Measurements from ENCODE around the gene DDAH1.
"Not testable (repeated sequence)": the region's sequence is repeated elsewhere in the genome, so short reads cannot be mapped to it uniquely, and the experiment has no call there.

The DDAH1 gene

DNA sequence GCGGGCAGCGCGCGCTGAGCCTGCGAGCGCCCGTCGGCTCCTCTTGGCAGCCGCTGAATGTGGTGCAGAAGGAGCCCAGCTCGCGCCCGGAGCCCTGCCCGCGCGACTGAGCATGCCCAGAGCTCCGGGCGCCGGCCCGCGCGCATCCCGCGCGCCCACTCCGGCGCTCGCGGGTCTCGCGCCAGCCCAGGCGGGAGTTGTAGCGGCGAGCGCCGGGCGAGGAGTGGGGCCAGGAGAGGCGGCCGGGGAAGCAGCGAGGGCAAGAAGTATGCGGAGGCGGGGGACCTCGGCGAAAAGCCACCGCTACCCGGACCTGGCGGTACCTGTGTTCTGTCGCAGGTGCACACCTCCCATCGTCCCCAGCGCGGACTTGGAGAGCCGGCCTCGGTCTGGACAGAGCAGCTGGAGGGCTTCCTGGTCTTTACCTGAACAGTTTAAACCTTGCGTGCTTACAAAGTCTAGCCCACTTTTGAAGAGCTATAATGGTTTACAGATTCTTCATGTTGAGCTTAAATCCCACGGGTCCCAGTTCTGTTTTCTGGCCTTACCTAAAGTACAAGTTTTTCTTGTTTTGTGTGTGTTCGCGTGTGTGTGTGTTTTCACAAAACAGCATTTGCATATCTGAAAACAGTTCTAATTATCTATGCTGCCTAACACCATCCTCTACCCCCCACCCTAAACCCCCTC is at the start of gene DDAH1:
TSS of gene DDAH1 (minus strand) at position 61 of the 687 bp plus-strand sequence. CDS start 114 bp downstream, outside the sequence.
- DNase-seq, result peak; percentile 23 to 24

DNA sequence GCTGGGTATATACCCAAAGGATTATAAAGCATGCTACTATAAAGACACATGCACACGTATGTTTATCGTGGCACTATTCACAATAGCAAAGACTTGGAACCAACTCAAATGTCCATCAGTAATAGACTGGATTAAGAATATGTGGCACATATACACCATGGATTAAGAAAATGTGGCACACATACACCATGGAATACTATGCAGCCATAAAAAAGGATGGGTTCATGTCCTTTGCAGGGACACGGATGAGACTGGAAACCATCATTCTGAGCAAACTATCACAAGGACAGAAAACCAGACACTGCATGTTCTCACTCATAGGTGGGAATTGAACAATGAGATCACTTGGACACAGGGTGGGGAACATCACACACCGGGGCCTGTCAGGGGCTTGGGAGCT is 49.0 kb upstream of the DDAH1 start:
- DNase-seq, result not testable (repeated sequence)

DNA sequence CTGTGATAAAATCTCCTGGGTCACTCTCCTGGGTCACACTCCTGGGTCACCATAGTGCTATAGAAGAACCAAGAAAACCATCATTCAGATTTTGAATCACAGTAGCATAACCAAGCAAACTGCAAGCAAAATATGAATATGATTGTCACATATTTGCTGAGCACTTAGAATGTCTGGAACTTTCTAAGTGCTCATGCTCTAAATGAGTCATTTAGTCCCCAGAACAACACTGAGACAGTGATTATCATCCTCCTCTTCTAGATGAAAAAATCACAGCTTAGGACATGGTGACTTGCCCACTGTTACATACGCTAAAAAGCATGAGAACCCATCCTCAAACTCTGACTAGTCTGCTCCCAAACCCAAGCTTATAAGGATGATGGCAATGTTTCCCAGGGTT is 39.5 kb upstream of the DDAH1 start:
- no peak for DNase-seq

DNA sequence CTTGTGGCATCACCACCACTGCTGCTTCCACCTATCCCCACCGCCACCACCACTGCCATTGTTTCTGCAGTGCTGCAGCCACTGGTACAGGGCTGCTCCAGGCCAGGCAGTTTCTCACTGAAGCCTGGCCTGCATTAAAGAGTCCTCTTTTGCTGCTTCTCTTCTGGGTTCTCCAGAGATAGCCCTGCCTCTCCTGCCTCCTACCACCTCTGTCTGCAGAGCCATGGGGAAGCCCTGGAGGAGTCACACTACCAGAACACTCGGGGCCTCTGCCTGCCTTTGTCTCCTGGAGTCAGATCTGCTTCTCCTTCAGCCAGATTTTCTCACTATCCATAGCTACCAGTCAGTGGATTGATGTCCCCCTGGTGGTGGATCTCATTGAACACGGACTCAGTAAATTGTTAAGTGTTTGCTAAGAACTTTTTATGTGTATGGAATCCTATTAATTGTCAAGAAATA is 37.7 kb upstream of the DDAH1 start:
- peak; percentile 5 to 18 for DNase-seq

DNA sequence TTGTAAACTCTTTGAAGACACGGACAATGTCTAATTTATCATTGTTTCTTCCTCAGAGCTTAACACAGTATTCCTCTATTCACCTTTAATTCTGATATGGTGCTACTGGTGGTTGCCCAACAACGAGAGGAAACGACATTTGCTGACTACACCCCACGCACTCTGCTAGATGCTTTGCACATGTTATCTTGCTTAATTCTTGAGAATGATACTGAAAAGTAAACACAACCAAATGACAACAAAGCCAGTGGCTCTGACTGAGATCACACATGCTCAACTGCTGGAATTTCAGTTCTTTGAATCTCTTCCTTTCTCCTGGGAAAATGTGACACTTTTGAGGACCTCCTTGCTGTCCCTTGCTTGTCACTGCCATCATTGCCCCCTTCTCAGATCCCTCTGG is 37.2 kb upstream of the DDAH1 start:
- DNase-seq, result no peak

DNA sequence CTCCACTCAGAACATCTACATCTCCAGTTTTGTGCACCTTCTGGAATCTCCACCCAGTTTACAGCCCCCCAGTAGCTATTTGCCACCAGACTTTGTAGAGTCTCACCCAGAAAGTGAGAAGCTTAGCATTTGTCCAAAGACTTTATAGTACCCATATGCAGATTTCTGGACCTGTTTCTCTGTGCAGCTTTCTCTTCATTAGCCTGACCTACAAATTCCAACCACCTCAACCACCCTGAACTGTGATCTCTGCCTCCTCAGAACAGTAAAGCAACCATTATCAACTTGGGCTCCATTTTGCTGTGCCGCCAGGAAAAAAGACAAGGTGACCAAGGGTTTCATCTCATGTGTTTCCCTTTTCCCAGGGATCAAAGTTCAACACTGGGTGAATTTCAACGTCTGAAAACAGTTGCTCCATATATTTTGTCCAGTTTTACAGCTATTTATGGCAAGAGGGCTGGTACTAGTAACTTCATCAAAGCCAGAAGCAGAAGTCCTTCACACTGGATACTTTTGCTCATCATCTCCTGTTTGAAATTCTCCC is 36.5 kb upstream of the DDAH1 start:
- DNase-seq, result no peak

DNA sequence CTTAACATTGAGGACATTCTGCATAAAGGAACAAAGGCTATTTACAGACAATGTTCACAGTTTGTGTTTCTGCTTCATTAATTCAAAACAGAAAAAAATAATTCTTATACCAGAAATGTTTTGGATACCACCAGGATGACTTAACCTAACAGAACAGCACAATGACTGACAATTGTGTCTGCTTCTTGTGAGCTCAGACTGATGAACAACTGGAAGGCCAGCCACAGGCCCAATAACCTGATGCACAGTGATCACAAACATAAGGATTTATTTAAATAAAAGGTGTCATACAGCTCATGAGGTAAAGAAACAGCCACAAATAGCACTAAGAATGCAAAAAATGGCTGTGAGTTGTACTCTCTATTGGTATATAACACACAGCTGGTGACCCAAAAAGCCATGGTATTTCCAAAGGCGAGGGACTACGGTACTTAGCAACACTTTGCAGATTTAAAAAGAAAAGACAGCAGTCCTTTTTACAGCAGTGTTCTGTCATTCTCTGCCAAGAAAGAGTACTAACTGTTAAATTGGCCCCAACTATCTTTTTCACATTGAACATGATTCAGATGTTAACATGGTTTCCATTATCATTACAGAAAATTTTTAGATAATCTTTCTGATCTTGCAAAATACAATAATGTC is 32.1 kb upstream of the DDAH1 start:
- DNase-seq, result no peak

DNA sequence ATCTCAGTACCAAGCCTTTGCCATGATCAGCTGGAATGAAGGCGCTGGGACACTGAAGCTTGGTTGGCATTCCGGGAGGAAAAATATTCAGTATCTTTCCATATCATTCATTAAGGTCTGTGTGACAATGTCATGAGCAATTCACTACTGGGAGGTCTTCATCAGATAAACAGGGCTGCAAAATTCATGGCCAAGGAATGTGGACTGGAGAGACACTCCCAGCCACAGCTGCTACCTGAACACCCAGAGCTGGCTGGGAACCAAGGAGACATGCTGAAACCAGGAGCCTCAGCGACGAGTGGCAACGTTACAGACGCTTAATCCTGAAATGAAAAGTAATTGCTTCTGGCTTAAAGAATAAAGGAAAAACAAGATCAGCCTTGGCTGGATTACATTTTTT is 30.6 kb upstream of the DDAH1 start:
- no peak for DNase-seq

DNA sequence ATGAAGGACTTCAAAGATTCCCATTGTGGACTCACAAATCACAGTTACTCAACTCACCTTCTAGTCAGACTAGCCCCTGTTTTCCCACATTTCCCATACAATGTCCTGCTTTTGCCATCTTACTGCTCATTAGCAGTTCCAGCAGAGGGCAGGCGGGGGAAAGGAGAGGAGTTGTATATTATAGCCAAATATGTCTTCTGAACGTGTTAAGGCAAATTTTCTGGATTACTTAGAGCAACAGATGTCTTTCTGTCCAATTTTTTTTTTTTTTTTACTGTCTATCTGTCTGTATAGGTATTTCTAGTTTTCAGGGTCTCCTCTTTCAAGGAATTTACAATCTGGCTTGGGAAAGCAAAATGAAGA is 29.9 kb upstream of the DDAH1 start:
- no peak for DNase-seq

DNA sequence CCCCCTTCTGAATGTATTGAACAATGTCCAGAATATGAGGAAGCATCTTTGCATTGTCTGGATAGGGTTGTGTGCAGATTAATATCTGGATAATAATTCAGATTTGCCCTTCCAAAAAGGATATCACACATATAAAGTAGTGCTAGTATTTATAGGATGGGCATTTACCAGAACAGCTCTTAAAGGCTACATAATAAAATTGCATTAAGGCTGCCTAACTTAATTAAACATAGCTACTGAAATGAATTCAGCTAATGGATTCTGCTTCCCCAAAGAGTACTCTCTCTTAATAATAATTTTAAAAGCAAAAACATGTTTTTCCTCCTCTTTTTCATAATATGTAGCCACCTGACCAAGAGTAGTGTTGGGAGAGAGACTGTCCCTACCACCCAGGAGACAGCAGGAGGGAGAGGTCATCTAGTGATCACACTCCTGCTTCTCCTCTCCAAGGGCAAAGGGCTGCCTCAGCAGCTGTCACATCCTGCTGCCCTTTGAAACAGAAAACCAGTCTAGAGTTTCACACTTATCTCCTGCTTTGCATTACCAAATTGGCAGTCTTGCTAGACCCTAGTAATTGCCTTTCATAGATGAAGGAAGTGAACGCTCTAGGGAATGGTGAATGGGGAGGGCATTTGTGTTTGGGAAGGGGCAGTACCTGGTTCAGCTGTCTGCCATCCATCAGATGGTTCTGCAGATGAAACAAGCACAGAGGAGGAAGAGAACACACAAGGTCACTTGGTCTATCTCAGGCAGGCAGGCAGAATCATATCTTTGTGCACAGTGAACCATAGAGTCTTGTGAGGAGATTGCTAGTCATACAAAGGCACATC is 29.3 kb upstream of the DDAH1 start:
- DNase-seq, result no peak

DNA sequence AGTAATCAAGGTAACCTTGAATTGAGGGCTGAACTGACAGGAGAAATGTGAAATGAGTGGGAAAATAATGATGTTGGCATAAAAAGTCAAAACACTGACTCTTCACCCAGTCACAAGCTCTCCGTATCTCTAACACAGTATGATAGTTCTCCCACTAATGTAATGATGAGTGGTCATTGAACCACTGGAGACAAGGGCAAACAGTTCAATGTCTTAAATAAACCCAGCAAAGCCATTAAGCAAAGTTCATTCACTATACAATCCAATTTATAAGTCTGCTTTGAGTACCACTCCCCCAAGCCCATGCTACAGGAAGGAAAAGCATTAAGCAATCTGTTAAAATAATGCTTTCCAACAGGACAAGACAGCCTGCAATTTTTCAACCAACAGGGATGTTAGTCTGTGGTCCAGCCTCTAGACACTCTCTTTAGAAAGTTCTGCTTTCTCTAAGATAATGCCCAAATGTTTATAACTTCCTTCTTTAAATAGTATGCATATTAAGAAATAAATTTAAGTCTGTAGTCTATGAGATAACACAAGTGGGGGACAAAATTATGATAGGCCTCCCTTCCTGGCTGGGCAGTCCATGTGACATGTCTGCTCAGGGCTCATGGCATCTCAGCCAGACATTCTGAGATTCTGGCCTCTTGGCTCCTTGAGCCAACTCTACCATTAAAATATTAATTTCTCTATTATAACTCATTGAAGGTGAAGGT is 25.5 kb upstream of the DDAH1 start:
- DNase-seq, result peak; percentile 20 to 36

DNA sequence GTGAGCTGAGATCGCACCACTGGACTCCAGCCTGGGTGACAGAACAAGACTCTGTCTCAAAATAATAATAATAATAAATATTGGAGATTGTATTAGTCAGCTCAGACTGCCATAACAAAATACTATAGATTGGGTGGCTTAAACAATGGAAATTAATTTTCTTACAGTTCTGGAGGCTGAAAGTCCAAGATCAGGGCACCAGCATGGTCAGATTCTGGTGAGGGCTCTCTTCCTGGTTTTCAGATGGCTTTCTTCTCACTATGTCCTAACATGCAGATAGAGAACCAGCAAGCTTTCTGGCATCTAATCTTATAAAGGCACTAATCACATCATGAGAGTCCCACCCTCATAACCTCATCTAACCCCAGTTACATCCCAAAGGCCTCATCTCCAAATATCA is 23.2 kb upstream of the DDAH1 start:
- DNase-seq, result no peak

DNA sequence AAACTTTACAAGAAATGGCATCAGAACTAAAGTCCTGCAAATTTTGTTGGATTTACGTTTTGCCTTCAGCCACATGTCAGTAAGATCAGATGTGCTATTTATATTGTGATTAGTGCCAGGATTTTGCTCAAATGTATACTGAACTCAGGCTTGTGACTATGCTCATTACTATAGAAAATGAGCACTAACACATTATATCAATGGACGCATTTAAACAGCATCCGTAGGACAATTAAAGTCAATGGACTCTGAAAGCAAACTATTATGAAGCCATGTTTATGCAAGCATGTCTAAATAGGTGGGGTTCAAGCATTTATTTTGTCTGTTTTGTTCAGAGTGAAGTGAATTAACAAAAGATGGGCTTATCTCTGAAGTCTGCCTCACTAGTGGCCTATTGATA is 20.6 kb upstream of the DDAH1 start:
- no peak for DNase-seq

DNA sequence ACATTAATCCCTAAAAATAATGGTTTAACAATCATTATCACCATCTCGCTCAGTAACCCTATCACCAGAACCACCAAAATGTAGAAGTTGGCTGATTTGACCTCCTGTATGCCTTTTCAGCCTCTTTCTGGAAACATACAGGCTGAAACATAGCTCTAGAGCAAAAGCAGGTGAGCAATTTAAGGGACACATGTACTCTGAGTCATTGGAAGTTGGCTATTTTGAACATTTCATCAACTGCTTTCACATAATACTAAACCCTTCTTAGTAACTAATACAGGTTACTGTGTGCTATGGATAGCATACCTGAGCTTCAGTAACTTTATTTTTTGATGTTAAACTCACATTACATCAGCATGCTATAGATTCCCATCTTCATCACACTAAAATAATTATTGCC is 19.8 kb upstream of the DDAH1 start:
- no peak for DNase-seq

DNA sequence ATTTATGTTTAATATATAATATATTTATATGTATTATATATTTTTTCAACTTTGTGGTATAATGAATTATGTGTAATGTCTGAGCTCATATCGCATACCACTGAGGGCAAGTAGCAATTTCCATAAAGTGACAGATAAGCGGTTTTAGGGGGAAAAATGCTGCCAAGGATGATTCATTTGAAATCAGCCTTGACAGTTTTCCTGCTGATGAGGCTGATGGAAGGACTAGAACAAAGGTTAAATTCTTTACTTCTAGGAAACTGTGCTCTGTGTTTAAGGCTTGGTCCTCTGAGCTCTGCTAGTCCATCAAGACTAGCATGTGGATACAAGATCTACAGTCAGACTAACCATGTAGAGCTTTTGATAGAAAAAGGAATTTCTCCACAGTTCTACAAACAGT is 19.3 kb upstream of the DDAH1 start:
- DNase-seq, result no peak

DNA sequence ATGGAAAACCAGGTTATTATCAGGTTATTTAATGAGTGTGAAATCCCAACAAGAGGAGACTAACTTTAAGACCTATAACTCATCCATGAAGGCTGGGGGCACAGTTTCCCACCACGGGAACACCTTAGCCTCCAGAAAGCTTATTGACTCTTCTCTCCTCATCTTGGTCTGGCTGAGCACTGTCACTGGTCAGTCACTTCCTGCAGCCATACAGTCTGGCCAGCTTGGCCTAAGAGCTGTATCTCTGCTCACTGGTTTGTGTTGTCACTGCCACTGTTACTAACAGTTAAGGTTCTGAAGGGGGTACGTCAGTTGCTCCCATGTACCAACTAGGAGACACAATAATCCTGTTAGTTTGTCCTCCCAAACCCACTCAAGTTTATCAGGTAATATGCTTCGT is 16.7 kb upstream of the DDAH1 start:
- DNase-seq, result no peak

DNA sequence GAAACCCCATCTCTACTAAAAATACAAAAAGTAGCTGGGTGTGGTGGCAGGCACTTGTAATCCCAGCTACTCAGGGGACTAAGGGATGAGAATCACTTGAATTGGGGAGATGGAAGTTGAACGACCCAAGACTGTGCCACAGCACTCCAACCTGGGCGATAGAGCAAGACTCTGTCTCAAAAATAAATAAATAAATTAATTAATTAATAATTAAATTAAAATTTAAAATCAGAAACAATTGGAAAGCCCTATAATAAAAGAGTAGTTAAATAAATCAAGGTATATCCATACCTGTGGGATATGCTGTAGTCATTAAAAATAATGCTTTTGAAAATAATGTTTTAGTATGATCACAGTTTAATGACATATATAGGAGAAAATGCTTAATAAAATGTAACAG is 15.6 kb upstream of the DDAH1 start:
- no peak for DNase-seq

DNA sequence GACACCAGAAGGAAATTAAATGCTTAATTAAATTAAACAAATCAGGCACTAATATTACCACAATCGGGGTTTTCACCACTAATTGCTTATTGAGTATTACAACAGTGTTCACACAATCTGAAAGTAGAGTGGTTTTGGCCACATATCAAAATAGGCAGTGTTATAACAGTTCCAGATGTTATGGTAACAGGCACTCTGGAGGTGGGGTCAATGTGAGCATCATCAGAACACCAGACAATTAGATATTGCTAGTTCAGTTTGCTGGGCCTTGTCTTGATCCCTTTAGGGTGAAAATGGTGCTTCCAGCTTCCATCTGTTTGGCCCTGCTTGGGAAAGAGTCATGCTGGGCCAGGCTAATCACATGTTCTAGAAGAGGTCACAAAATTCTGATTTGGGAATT is 14.5 kb upstream of the DDAH1 start:
- DNase-seq, result no peak

DNA sequence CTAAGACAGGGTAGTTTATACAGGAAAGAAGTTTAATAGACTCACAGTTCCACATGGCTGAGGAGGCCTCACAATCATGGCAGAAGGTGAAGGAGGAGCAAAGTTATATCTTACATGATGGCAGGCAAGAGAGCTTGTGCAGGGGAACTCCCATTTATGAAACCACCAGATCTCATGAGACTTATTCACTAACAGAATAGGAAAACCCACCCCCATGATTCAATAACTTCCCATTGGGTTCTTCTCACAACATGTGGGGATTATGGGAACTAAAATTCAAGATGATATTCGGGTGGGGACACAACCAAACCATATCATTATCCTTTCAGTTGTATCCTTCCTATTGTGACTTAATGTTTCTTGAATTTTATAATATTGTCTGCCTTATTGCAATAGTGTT is 13.4 kb upstream of the DDAH1 start:
- DNase-seq, result no peak

DNA sequence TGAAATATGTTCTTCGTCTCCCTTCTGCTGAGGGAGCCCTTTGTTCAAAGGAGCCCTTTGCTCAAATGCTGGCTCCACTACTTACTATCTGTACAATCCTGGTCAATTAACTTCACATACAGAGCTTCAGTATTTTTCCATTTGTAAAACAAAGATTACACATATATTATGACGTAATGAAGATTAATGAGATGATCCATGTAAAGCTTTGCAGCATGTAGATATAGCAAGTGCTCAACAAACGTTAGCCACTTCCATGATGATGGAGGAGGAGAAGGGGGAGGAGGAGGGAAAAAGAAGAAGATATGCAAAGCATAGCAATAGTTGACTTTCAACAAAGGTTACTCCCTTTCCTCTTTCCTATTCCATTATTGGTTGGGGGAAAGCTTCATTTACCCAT is 10.1 kb upstream of the DDAH1 start:
- DNase-seq, result no peak

DNA sequence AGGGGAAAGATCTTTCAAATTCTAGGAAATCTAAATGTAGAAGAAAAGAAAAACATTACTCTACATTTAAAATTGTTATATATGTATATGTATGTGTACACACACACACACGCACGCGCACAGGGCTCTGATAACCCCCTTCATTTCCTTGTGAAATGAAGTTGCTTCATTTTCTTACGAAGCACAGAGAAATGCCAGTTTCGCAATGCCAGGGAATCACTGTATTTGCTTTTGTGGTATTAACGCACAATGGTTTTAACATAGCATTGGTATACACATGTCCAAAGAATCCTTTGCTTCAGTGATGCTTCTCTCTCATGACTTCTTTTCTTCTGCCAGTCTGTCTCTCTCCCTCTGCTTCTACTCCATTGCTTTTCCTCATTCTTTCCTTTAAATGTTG is 8.4 kb upstream of the DDAH1 start:
- DNase-seq, result no peak

DNA sequence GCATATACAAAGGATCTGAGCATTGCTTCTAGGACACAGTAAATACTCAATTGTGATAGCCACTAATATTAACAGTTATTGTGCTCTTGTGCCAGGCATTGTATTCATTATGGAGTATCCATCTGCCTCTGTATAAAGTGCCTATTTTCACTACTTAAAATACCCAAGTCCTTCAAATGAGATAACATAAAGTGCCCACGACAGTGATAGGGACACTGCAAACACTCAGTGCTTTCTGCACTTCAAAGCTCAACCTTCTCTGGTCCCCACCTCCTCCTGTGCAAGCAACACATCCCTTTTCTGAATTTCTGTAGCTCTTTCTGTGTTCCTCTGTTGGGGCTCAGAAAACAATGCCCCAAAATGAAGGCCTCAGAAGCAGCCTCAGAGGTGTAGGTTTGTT is 6.6 kb upstream of the DDAH1 start:
- no peak for DNase-seq

DNA sequence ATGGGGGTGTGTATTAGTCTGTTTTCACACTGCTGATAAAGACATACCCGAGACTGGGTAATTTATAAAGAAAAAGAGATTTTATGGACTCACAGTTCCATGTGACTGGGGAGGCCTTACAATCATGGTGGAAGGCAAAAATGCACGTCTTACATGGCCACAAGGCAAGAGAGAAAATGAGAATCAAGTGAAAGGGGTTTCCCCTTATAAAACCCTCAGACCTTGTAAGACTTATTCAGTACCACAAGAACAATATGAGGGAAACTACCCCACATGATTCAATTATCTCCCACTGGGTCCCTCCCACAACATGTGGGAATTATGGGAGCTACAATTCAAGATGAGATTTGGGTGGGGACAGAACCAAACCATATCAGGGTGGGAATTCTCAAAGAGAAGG is 5.2 kb upstream of the DDAH1 start:
- DNase-seq, result not testable (repeated sequence)

All from AML-193 (cell line).